Ramos (cell line): ENCODE data around the gene NUTF2.
"Not testable (repeated sequence)": the region's sequence is repeated elsewhere in the genome, so short reads cannot be mapped to it uniquely, and the experiment has no call there.

Source experiments
- in situ Hi-C: fragments of 300-500 bp; cut with MboI; formaldehyde crosslinking; loops from one replicate; pipeline ENCODE4 v1.14.3; 2022; ENCODE audit warnings: low sequenced_read_pairs; ENCODE audit not compliant: unreplicated experiment

Gene NUTF2

GRCh38 chr16:67861877-67862276, 15.1 kb downstream of the NUTF2 start:
- in situ Hi-C loops, result no loop called here

GRCh38 chr16:67862623-67863583, 16.2 kb downstream of the NUTF2 start:
- in situ Hi-C loops, result no loop called here

- in situ Hi-C loops, result not testable (repeated sequence)
Measured at GRCh38 chr16:67864044-67864443, 17.3 kb downstream of the NUTF2 start.

GRCh38 chr16:67864594-67864993, 17.9 kb downstream of the NUTF2 start:
- in situ Hi-C loops, result no loop called here

GRCh38 chr16:67865318-67865717, 18.6 kb downstream of the NUTF2 start:
- in situ Hi-C loops, result no loop called here

GRCh38 chr16:67868290-67868689, 21.6 kb downstream of the NUTF2 start:
- in situ Hi-C loops, result no loop called here

- in situ Hi-C loops, result no loop called here
Measured at GRCh38 chr16:67869653-67870052, 22.9 kb downstream of the NUTF2 start.

GRCh38 chr16:67871256-67871655, 24.5 kb downstream of the NUTF2 start:
- in situ Hi-C loops, result no loop called here

- in situ Hi-C loops, result no loop called here
Measured at GRCh38 chr16:67872131-67872630, 25.4 kb downstream of the NUTF2 start.

- in situ Hi-C loops, result no loop called here
Measured at GRCh38 chr16:67872631-67873434, 26.1 kb downstream of the NUTF2 start, which contains the start of gene EDC4. EDC4 (plus strand) TSS chr16:67873052; CDS start chr16:67873262, 210 bp downstream.

- in situ Hi-C loops, result no loop called here
Measured at GRCh38 chr16:67873435-67874370, 27.0 kb downstream of the NUTF2 start.

GRCh38 chr16:67874372-67874771, 27.6 kb downstream of the NUTF2 start:
- in situ Hi-C loops, result no loop called here

- in situ Hi-C loops, result no loop called here
Measured at GRCh38 chr16:67877064-67877463, 30.3 kb downstream of the NUTF2 start.

- in situ Hi-C loops, result no loop called here
Measured at GRCh38 chr16:67878232-67878631, 31.5 kb downstream of the NUTF2 start.

GRCh38 chr16:67878846-67879245, 32.1 kb downstream of the NUTF2 start:
- in situ Hi-C loops, result no loop called here

GRCh38 chr16:67879462-67879861, 32.7 kb downstream of the NUTF2 start:
- in situ Hi-C loops, result no loop called here

- in situ Hi-C loops, result loop anchor here (10.0 kb wide), 1 partner anchor 345 kb away; no protein-coding TSS in a partner anchor
Measured at GRCh38 chr16:67879936-67880335, 33.2 kb downstream of the NUTF2 start.

- in situ Hi-C loops, result loop anchor here (10.0 kb wide), 1 partner anchor 344 kb away; no protein-coding TSS in a partner anchor
Measured at GRCh38 chr16:67880584-67880983, 33.9 kb downstream of the NUTF2 start.

- in situ Hi-C loops, result loop anchor here (10.0 kb wide), 1 partner anchor 343 kb away; no protein-coding TSS in a partner anchor
Measured at GRCh38 chr16:67881621-67882161, 35.0 kb downstream of the NUTF2 start.
